Stromal cell of bone marrow (primary cell): ENCODE results near the gene ZNF132.
"Not testable (repeated sequence)": the region's sequence is repeated elsewhere in the genome, so short reads cannot be mapped to it uniquely, and the experiment has no call there.

Experiments
- DNase-seq: peaks from one replicate; pipeline ENCODE4 v3.0.0-alpha.2; 2012; ENCODE audit warnings: low read depth

ZNF132 gene

DNA sequence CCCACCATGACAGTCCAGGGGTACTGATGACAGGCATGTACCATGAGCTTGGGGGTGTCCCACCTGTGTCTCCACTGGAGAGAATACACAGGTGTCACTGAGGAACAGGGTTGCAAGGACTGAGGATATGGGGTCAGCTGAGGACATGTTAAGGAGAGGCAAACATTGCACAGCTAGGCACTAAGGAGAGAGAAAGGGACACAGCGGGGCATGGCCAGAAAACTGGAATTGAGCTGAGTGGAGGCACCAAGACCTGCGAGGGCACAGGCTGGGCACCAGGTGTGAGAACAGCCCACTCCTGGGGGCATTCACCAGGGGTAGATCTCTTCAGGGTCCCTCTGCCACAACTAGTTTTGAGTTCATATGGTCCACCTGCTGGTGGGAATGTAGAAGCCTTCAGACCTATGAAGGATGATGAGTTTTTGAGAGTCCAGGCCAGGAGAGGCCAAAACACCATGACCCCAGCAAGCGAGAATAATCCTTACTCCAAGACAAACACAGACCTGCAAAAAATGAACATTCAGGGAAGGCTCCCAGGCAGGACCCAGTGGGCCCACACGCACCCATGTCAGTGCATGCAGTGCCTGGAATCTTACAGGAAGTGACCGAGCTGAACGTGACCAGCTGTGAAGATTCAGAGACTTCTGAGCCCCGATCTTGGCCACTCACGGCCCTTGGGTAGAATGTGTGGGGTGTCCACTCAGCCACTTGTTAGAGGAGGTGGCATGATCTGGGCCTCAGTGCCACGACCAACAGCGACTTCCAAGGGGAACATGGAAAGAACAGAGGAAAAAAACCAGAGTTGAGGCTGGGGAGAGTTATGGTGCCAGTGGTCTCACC is 32.9 kb downstream of the ZNF132 start:
- no peak for DNase-seq

DNA sequence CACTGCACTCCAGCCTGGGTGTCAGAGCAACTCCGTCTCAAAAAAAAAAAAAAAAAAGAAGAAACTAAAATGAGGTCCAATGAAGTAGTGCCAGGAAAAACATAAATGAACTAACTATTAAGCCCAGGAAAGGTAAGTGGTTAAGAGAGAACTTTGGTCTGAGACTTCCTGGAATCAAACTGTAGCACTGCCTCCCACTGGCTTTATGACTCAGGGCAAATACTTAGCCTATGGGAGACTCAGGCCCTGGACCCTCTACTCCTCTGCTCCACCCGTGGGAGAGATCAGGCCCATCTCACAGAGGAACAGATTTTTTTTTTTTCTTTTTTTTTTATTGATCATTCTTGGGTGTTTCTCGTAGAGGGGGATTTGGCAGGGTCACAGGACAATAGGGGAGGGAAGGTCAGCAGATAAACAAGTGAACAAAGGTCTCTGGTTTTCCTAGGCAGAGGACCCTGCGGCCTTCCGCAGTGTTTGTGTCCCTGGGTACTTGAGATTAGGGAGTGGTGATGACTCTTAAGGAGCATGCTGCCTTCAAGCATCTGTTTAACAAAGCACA is 36.0 kb downstream of the ZNF132 start:
- DNase-seq, result not testable (repeated sequence)

DNA sequence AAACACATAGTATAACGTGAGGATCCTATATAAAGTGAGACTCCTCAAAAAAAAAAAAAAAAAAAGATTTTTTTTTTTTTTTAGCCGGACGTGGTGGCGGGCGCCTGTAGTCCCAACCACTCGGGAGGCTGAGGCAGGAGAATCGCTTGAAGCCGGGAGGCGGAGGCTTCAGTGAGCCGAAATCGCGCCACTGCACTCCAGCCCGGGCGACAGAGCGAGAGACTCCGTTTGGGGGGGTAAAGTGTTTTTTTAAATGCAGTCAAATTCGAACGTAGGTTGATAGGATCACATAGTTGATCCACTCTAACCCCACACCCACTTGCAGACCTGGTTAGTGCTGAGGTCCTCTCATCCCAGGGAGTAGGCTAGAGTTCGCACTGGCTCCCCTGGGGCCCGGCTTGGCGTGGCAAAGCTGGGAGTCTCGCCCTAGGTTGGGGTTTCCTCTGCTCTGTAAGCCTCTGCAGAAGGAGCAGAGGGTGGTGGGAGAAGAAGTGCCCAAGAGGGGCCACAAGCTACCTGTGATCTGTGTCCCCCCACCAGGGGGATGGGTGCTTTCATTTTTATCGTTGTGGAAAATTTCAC is 38.0 kb downstream of the ZNF132 start:
- DNase-seq, result no peak

DNA sequence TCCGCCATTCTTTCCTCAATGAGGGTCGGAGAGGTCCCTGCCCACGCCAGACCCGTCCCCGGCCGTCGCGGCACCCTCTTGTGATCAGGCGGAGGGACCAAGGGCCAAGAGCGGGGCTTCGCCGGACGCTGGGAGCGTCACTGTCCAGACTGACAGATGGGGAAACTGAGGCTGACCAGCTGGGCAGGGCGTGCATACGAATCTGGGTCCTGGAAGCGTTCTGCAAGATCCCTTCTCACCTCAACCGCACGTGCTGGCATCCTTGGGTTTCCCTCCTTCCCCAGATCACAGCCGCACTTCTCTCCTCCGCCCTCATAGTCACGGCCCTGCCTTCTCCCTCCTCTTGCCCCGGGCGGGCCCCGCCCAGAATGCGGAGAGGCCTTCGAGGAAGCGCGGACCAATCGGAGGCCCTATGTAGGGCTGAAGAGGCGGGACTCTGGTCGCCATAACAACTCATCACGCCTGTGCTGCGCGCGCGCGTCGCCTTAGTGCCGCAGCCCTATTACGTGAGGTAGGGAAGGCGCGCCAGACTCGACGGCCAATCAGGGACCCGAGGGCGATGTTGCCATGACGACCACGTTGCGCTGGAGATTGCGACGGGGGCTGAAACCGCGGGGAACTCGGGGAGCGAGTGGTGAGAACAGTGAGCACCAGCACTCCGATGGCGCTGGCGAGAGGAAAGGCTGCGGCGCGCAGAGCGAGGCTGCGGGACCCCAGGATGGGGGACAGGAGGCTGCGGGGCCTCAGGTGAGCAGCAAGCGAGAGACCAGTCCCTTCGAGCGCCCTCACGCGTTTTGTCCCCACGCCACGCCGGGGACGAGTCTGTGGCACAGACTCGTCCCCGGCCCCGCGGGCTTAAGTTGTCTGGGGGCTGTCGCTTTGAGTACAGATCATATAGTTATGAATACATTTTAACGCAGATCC is 38.8 kb downstream of the ZNF132 start:
- peak; percentile 98 for DNase-seq

DNA sequence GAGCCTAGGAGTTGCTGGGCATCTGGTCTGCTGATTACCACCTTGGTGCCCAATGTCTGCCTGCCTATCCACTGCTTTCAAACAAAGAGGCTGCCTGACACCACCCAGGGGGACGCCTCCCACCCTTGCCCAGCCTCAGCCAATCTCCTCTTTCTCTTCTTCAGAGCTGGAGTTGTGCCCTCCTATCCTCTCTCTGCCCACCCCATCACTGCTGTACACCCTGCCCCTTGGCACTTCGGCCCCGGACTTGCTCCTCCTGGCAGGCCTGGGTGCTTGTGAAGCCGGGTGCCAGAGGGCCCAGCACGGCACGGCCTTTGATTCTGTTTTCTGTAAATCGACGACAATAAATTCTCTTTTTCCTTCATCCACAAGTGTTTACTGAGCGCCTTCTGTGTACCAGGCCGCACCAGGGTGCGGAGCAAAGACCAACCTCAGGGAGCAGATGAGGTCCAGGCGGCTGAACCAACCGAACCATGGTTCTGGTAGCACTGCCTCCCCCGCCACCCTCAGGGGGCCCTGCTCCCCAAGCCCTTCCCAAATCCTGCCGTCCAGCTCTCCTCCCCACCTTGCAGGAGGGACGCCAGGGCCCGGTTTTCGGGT is 39.5 kb downstream of the ZNF132 start:
- no peak for DNase-seq

DNA sequence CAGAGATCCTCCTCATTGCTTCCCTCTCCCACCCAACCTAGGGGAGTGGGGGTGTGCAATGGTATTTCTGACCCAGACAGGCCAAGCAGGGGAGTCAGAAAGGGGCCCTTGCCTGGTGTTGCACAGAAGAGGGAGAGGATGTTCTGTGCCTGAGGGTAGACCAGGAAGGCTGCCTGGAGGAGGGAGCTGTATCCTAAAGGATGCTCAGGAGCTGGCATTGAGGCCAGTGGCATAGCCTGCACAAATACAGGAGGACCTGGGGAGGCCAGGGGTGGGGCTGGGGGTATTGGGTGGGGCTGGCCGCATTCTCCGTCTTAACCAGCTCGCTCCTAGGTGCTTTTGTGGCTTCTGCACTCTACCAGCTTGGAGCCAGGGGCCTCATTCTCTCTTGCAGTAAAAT is 40.0 kb downstream of the ZNF132 start:
- DNase-seq, result no peak

DNA sequence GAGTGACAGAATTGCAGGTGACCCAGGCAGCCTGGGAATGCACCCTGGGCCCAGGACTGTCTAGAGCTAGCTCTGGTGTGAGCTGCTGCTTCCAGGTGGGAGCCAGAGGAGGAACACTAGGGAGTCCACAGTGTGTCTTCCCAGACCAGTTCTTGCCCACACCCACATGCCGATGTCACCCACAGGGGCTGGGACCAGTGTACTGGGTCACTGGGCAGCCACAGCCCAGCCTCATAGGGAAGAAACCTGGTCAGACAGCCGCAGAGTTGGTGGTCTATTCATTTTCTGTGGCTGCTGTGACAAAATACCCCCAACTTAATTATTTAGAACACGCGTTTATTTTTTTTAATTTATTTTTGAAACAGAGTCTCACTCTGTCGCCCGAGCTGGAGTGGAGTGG is 41.4 kb downstream of the ZNF132 start:
- DNase-seq, result no peak

DNA sequence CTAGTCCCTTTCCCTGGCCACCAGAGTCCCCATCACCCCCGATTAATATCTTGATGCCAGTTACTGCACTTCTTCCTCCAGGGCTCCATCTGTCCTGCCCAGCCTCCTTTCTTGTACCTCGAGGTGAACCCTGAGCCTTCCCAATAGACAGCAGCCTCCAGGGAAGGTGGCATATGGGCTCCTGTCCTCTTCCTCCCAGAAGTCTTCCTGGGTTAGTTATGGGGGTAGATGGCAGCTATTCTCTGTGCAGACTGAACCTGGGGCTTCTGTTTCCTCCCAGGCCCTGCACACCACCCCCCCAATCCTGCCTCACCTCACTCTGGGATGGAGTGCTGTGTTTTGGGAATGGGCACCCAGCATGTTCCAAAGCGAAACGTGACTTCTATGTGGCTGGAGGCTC is 41.9 kb downstream of the ZNF132 start:
- DNase-seq, result no peak

DNA sequence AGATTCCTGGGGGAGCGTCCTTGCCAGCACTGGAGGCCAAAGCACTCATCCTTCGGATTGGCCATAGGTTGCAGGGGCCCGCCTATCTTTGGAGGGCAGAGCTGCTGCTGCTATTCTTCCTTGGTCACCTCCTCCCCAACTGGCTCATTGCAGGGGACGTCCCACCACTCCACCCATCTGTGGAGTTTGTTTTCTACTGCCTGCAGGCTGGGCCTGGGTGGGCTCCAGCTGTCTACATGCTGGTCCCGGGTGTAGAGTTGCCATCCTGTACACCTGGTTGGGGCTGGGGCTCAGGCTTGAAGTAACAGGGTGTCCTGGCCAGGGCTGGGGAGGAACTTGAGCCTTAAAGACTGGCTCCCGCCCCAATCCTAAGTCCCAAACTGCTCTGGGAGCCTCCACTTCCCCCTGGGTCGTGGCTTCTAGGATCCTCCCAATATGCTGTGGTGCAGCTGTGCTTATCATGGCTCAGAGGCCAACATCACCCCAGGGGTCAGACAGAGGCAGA is 42.4 kb downstream of the ZNF132 start:
- no peak for DNase-seq

DNA sequence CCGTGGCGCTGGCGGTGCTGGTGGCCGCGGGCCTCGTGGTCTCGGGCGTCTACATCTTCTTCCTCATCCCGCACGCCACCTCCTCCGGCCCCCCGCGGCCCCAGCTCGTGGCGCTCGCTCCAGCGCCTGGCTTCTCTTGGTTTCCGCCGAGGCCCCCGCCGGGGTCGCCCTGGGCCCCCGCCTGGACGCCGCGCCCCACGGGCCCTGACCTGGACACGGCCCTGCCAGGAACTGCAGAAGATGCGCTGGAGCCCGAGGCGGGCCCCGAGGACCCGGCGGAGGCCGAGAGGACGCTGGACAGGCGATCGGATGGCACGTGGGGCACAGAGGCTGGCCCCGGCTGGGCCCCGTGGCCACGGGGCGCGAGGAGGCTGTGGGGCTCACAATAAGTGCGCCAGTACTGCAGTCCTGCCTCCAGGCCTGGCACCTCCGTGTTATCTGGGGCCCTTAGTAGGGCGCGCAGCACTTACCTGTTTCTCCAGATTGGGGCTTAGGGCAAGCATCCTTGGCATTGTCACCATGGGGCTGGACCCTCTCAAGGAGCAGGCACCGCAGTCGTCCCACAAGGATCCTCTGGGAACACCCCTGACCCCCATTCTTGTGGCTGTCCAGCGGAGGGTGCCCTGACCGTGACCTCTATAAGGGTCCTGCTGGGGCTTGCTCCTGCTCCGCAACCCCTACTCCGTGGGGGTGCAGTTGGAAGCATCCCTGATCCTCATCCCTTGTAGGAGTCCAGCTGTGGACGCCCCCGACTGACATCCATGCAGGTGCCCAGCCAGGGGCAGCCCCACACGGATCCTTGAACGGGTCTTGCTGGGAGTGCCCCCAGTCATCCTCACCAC is 43.0 kb downstream of the ZNF132 start:
- DNase-seq, result no peak

DNA sequence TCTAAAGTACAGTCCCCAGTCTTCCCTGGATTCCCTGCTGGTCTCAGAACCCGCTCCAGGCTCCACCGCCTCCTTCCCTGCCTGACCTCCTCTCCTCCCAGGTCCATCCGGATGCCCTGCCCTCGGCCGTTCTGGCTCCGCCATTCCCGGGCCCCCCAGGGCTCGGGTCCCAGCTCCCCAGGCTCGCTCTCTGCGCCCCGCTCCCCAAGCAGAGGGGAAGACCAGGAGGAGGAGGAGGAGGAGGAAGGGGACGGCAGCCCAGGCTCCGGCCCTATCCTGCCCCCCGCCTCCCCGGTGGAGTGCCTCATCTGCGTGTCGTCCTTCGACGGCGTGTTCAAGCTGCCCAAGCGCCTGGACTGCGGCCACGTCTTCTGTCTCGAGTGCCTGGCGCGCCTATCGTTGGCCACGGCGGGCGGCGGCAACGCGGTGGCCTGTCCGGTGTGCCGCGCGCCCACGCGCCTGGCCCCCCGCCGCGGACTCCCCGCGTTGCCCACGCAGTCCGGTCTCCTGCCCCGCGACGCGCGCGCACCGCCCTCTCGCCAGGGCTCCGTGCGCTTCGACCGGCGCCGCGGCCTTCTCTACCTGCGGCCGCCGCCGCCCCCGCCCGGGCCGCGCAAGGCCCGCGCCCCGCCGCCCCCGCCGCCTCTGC is 43.9 kb downstream of the ZNF132 start:
- no peak for DNase-seq

DNA sequence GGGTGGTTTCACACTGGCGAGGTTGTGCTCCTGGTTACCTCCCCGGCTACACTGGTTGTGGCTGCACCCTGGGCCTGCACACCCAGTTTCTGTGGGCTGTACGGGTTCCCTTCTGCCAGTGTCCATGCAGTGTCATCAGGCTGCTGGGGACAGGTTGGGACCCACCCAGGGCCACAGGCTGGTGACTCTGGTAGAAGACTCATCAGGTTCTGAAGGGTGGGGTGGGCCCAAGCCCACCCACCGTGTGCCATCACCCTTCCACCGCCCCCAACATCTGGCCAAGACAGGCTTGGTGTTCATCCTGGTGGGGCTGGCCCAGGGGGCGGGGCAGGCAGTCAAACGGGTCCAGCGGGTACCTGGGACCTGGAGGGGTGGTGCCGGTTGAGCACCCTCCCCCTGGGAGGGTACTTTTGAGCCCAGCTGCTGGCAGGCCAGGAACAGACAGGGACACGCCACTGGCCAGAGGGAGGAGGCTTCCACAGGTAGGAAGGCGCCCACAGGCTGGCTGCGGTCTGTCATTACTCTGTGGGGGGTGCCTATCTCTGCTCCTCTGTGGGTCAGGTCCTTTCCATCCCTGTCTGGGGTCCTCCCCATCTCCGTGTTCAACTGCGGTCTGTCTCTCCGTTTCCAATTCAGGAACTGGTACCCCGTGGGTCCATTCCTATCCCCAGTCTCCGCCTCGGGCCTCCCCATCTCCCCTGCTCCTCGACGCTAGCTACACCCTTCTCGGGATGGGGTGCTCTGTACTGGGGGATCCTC is 44.6 kb downstream of the ZNF132 start, which contains the start of gene RNF225:
RNF225 (plus strand) TSS at position 437 of the 759 bp plus-strand sequence. CDS start 434 bp downstream, outside the sequence.
- no peak for DNase-seq

DNA sequence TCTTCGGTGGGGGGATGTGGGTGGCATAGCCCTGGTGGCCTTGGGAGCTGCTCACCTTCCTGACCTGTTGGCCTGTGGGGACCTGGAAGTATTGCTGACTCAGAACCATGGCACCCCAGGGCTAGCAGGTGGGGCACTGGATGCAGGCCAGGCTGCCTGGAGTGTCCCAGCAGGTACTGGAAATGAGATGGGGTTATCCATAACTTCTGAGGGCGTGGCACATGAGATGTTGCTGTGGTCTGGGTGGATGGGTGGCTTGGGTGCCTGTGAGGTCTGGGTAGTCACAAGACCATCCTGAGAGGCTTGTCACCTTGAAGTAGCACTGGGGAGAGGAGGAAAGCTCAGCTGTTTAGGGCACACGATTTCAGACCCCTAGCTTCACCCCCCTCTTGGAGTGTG is 45.1 kb downstream of the ZNF132 start:
- DNase-seq, result no peak

DNA sequence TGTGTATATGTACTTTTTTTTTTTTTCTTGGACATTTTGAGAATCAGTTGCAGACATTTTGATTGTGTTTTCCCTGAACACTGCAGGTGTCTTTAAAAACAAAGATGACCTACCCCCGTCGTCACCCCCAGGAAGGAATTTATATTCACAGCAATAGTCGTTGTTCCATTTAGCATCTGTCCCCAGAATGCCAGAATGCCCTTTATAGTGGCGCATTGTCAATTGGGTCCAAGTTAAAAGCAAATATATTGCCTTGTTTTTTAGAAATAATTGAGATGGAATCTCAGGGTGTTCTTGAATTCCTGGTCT is 46.3 kb downstream of the ZNF132 start:
- no peak for DNase-seq

DNA sequence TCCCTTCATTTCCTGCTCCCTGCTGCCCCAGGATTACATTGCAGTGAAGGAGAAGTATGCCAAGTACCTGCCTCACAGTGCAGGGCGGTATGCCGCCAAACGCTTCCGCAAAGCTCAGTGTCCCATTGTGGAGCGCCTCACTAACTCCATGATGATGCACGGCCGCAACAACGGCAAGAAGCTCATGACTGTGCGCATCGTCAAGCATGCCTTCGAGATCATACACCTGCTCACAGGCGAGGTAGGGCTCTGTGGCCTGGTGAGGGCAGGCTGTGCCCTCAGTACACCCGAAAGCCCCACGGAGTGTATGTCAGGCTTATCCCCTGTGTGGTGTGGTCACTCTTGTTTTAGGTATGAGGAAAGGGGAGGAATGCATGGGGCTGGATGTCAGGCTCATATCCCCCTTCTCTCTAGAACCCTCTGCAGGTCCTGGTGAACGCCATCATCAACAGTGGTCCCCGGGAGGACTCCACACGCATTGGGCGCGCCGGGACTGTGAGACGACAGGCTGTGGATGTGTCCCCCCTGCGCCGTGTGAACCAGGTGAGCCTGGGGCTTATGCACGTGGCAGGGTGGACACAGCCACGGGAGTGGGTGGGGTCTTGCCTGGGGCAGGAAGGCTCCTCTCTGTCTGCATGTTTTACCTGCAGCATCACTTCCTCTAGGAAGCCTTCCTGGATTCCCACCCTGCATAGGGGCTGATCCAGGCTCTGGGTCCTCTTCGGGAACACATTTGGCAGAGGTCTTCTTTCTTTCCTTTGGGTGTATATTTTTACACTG is 46.8 kb downstream of the ZNF132 start:
- DNase-seq, result no peak

DNA sequence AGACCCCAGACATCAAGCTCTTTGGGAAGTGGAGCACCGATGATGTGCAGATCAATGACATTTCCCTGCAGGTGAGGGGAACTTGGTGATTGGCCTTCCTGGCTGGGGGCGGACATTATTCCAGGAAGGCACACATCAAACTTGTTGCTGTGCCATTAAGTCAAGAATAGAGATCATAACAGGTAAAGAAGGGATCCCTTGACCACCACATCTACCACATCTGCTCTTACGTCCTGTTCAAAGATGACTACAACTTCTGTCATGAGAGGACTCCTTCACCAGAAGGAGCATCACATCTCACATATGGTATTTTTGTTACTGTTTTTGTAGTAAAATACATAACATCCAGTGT is 51.8 kb downstream of the ZNF132 start:
- no peak for DNase-seq

DNA sequence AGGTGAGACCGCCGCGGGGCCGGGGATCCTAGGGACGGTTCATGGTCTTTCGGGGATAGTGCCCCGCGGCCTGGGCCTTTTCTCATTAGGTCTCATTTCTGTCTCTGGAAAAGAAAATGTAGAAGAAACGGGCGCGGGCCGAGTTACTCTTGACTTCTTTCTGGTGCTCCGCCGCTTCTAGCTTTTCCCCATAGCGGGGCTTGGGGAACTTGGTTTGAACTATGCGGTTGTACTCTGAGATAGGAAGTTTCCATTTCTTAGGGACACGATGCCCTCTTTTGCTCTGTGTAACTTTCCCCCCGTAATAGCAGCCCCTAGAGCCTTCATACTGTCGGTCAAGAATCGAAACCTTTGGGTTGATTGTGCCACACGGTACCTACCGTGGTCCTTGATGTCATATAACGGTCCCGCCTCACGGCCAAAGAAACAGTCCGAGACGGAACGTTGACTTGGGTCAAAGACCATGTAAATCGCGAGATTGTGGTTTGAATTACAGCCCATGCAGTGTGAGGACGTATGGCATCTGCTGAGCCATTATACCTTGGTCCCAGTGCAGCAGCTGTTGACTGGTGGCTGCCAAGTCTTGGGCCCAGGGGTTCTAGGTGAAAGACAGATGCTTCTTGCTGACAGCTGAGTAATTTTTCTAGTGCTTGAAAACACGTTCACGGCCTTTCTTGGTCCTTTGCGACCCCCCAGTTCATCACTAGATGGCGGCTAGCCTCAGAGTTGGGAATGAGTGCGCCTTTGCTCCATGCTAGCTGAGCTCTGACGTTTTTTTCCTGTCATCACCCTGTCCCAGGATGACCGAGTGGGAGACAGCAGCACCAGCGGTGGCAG is 52.4 kb downstream of the ZNF132 start:
- no peak for DNase-seq
